Mesothelial cell of epicardium (in vitro differentiated cells): ENCODE results near the gene SAMD1. TPM values are rescaled to one million over a fixed set of nuclear protein-coding genes. Genes with fewer than 3 reads are reported as not detected.
"Not testable (repeated sequence)": the region's sequence is repeated elsewhere in the genome, so short reads cannot be mapped to it uniquely, and the experiment has no call there.

ENCODE experiments used
- DNase-seq, 2 experiments: peaks; one replicate each; pipeline ENCODE4 v3.0.0; 2021; ENCODE audit warnings: low spot score in 2 of 2; ENCODE audit not compliant: unreplicated experiment in 2 of 2
- H3K27ac Mint-ChIP-seq: 2 replicates; pipeline ENCODE4 v1.8.0; 2021; ENCODE audit warnings: mixed read lengths
- H3K27me3 Mint-ChIP-seq: 2 replicates; pipeline ENCODE4 v1.8.0; 2021; ENCODE audit warnings: low read depth, mixed read lengths
- H3K36me3 Mint-ChIP-seq: 2 replicates; pipeline ENCODE4 v1.8.0; 2021; ENCODE audit warnings: mixed read lengths
- H3K4me1 Mint-ChIP-seq: 2 replicates; pipeline ENCODE4 v1.8.0; 2021; ENCODE audit warnings: mixed read lengths
- H3K4me3 Mint-ChIP-seq: 2 replicates; pipeline ENCODE4 v1.8.0; 2021; ENCODE audit warnings: mild to moderate bottlenecking, moderate library complexity, mixed read lengths
- H3K9me3 Mint-ChIP-seq: 2 replicates; pipeline ENCODE4 v1.8.0; 2021; ENCODE audit warnings: mixed read lengths
- total RNA-seq: library from RNA; stranded (reverse); gene quantifications from 3 replicates; pipeline ENCODE4 v1.2.1, GENCODE V29; 2021
- TF ChIP-seq, protein P1 (sequence below): fragments of 200-600 bp; sonication (generic); IDR thresholded peaks from one replicate; pipeline ENCODE4 v1.5.0; 2021; ENCODE audit warnings: antibody characterized with exemption; ENCODE audit not compliant: unreplicated experiment

Gene SAMD1
- total RNA-seq, 1 donor from 2014 or later: 74.0 TPM

DNA sequence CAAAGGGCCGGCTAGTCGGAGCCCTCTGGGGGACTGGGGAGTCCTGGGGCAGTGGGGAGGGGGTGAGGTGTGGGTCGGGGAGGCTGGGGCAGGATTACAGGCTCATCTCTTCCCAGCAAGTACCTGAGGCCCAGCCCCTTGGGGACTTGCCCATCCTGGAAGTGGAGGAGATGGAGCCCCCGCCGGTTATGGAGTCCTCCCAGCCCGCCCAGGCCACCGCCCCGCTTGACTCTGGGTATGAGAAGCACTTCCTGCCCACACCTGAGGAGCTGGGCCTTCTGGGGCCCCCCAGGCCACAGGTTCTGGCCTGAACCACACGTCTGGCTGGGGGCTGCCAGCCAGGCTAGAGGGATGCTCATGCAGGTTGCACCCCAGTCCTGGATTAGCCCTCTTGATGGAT is 38.6 kb downstream of the SAMD1 start:
- TF ChIP-seq, protein P1, sequence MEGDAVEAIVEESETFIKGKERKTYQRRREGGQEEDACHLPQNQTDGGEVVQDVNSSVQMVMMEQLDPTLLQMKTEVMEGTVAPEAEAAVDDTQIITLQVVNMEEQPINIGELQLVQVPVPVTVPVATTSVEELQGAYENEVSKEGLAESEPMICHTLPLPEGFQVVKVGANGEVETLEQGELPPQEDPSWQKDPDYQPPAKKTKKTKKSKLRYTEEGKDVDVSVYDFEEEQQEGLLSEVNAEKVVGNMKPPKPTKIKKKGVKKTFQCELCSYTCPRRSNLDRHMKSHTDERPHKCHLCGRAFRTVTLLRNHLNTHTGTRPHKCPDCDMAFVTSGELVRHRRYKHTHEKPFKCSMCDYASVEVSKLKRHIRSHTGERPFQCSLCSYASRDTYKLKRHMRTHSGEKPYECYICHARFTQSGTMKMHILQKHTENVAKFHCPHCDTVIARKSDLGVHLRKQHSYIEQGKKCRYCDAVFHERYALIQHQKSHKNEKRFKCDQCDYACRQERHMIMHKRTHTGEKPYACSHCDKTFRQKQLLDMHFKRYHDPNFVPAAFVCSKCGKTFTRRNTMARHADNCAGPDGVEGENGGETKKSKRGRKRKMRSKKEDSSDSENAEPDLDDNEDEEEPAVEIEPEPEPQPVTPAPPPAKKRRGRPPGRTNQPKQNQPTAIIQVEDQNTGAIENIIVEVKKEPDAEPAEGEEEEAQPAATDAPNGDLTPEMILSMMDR: no peak
- Mint-ChIP-seq H3K36me3 (peaks cover 8% of the 10 kb centered on the region), H3K4me1 (no peaks in the 10 kb centered on the region), H3K27me3 (peaks cover 21% of the 10 kb centered on the region), H3K4me3 (no peak overlapping the region), H3K27ac (no peak overlapping the region), H3K9me3 (no peaks in the 10 kb centered on the region)
- no peak for DNase-seq

DNA sequence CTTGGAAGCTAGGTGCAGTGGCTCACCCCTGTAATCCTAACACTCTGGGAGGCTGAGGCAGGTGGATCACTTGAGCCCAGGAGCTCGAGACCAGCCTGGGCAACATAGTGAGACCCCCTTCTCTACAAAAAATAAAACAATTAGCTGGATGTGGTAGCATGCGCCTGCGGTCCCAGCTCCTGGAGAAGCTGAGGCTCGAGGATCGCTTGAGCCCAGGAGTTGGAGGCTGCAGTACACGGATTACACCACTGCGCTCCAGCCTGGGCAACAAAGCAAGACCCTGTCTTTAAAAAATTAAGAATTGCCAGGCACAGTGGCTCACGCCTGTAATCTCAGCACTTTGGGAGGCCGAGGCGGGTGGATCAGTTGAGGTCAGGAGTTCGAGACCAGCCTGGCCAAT is 39.6 kb downstream of the SAMD1 start:
- not testable (repeated sequence) for H3K9me3 Mint-ChIP-seq, H3K36me3 Mint-ChIP-seq, H3K4me1 Mint-ChIP-seq

DNA sequence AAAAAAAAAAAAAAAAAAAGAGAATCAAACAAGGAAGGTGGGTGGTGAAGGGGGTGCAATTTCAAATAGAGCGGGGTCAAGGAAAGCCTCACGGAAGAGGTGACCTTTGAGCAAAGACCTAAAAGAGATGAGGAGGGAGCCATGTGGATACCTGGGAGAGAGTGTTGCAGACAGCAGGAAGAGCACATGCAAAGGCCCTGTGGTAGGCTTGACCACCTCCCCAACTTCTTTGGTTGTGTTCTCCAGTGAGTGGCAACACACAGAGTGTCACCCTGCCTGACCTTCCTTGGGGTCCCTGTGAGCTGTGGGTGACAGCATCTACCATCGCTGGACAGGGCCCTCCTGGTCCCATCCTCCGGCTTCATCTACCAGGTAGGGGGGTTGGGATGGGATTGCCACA is 40.0 kb downstream of the SAMD1 start:
- TF ChIP-seq, protein P1: no peak
- no peak overlapping the region for H3K4me3 Mint-ChIP-seq
- peaks cover 13% of the 10 kb centered on the region for H3K27me3 Mint-ChIP-seq
- H3K36me3 Mint-ChIP-seq: peaks cover 8% of the 10 kb centered on the region
- H3K27ac Mint-ChIP-seq: no peak overlapping the region
- no peaks in the 10 kb centered on the region for H3K9me3 Mint-ChIP-seq
- H3K4me1 Mint-ChIP-seq: no peaks in the 10 kb centered on the region
- DNase-seq: no peak

More for the DNA sequence above, 39.6 kb downstream of the SAMD1 start:
- not testable (repeated sequence) for DNase-seq, H3K4me3 Mint-ChIP-seq, H3K27ac Mint-ChIP-seq
- peaks cover 13% of the 10 kb centered on the region for H3K27me3 Mint-ChIP-seq

DNA sequence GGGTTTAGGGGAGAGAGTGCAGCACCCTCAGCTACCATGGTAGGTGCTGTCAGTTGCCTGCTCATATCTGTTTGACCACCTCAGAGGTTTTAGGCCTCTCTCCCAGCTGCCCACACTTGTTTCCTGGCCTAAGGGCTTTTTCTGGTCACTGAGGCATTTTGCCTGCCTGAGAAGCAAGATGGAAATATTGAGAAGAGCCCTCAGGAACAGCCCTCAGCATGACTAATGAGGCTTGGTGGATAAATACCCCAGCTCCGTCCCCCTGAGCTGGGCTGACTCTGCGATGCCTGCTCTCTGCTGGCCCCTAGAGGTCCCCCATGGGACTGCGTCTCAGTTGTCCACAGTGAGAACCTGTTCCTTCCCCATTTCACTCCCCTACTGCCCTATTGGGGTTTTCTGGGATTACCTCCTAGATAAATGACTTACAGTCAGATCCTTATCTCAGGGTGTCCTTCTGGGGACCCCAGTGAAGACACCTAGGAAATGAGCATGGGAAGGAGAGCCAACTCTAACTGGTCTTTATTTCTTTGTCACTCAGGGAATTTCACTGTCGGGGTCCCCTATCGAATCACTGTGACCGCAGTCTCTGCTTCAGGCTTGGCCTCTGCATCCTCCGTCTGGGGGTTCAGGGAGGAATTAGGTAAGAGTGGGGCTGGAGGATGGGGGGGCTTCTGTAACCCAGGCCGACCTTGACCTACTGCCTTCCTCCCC is 42.0 kb downstream of the SAMD1 start:
- H3K27me3 Mint-ChIP-seq: no peaks in the 10 kb centered on the region
- no peaks in the 10 kb centered on the region for H3K4me1 Mint-ChIP-seq
- no peaks in the 10 kb centered on the region for H3K9me3 Mint-ChIP-seq
- H3K4me3 Mint-ChIP-seq: no peak overlapping the region
- TF ChIP-seq, protein P1: peak; percentile 42
- peaks cover 8% of the 10 kb centered on the region for H3K36me3 Mint-ChIP-seq
- DNase-seq: no peak
- H3K27ac Mint-ChIP-seq: no peak overlapping the region

DNA sequence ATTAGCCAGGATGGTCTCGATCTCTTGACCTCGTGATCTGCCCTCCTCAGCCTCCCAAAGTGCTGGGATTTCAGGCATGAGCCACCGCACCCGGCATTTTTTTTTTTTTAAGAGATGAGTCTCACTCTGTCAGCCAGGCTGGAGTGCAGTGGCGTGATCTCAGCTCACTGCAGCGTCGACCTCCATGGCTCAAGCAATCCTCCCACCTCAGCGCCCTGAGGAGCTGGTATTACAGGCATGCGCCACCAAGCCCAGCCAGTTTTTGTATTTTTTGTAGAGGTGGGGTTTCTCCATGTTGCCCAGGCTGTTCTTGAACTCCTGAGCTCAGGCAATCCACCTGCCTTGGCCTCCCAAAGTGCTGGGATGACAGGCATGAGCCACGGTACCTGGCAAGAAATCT is 42.7 kb downstream of the SAMD1 start:
- DNase-seq, H3K4me3 Mint-ChIP-seq, H3K36me3 Mint-ChIP-seq, H3K9me3 Mint-ChIP-seq, H3K4me1 Mint-ChIP-seq, H3K27me3 Mint-ChIP-seq, H3K27ac Mint-ChIP-seq: not testable (repeated sequence)

DNA sequence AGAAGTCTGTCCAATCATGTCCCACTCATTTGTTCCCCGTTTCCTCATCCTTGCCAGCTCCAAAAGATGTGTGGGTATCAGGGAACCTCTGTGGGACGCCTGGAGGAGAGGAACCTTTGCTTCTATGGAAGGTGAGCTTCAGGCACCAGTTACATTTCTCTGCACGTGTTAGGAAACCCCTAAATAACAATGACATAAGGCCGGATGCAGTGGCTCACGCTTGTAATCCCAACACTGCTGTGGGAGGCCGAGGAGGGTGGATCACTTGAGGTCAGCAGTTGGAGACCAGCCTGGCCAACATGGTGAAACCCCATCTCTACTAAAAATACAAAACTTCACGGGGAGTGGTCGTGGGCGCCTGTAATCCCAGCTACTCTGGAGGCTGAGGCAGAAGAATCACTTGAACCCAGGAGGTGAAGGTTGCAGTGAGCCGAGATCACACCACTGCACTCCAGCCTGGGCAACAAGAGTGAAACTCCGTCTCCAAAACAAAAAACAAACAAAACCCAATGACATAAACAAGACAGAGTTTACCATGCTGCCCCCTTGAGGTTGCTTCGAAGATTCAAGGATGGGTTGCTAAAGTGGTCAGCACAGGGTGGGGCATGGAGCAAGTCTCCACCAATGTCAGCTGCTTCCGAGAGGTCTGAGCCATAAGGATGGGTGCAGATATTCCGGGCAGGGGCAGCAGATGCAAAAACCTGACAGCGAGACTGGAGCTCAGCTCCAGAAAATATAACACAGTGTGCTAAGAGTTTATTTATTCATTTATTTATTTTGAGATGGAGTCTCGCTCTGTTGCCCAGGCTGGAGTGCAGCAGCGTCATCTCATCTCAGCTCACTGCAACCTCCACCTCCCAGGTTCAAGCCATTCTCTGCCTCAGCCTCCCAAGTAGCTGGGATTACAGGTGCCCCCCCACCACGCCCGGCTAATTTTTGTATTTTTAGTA is 47.6 kb downstream of the SAMD1 start:
- not testable (repeated sequence) for H3K9me3 Mint-ChIP-seq, H3K36me3 Mint-ChIP-seq, H3K4me1 Mint-ChIP-seq, H3K4me3 Mint-ChIP-seq, DNase-seq, H3K27me3 Mint-ChIP-seq
- TF ChIP-seq, protein P1: peak; percentile 44
- H3K27ac Mint-ChIP-seq: peak overlapping the region; percentile 78
